IPS-NIHi11 (cell line): ENCODE measurements around the gene SRSF9.
"Not testable (repeated sequence)": the region's sequence is repeated elsewhere in the genome, so short reads cannot be mapped to it uniquely, and the experiment has no call there.

Experiments
- DNase-seq: peaks from one replicate; pipeline ENCODE4 v3.0.0; 2012; ENCODE audit warnings: mixed read lengths, low spot score

SRSF9 gene

GRCh38 chr12:120481022-120481767 lies 11.6 kb upstream of the SRSF9 start:
- DNase-seq: no peak

- no peak for DNase-seq
These were observed 10.7 kb upstream of the SRSF9 start for GRCh38 chr12:120480211-120480610.

- DNase-seq: no peak
These were observed 9.9 kb upstream of the SRSF9 start for GRCh38 chr12:120479458-120479857.

- DNase-seq: no peak
These were observed 6.1 kb upstream of the SRSF9 start for GRCh38 chr12:120475643-120476042.

GRCh38 chr12:120474616-120474960 lies 5.0 kb upstream of the SRSF9 start:
- peak; percentile 49 for DNase-seq

- DNase-seq: no peak
These were observed 4.5 kb upstream of the SRSF9 start for GRCh38 chr12:120473807-120474615.

GRCh38 chr12:120472521-120472920 lies 3.0 kb upstream of the SRSF9 start:
- no peak for DNase-seq

- DNase-seq: no peak
These were observed 719 bp upstream of the SRSF9 start for GRCh38 chr12:120470150-120470784.

- peak; percentile 80 for DNase-seq
These were observed 613 bp downstream of the SRSF9 start for GRCh38 chr12:120468821-120469449.

- DNase-seq: peak; percentile 21
These were observed 1.2 kb downstream of the SRSF9 start for GRCh38 chr12:120468325-120468820.

GRCh38 chr12:120467439-120467838 lies 2.1 kb downstream of the SRSF9 start:
- no peak for DNase-seq

- no peak for DNase-seq
These were observed 2.8 kb downstream of the SRSF9 start for GRCh38 chr12:120466560-120467315.

- no peak for DNase-seq
These were observed 3.8 kb downstream of the SRSF9 start for GRCh38 chr12:120465756-120466155.

- DNase-seq: no peak
These were observed 5.8 kb downstream of the SRSF9 start for GRCh38 chr12:120463712-120464111.

- no peak for DNase-seq
These were observed 7.4 kb downstream of the SRSF9 start for GRCh38 chr12:120462099-120462640.

- DNase-seq: no peak
These were observed 9.4 kb downstream of the SRSF9 start for GRCh38 chr12:120460157-120460556.

GRCh38 chr12:120457133-120457532 lies 12.4 kb downstream of the SRSF9 start:
- peak; percentile 59 for DNase-seq

- no peak for DNase-seq
These were observed 14.2 kb downstream of the SRSF9 start for GRCh38 chr12:120455302-120455701.

GRCh38 chr12:120453977-120454376 lies 15.6 kb downstream of the SRSF9 start:
- peak; percentile 59 for DNase-seq

- DNase-seq: no peak
These were observed 16.3 kb downstream of the SRSF9 start for GRCh38 chr12:120453060-120453750.

GRCh38 chr12:120452524-120452923 lies 17.0 kb downstream of the SRSF9 start:
- not testable (repeated sequence) for DNase-seq
